KOPT-K1 (cell line): ENCODE data around the gene ST6GALNAC3.

Source experiments
- H3K27ac ChIP-seq: fragments of 200-600 bp; sonication (generic); 2 replicates; pipeline ENCODE4 v1.5.1; 2016; ENCODE audit warnings: antibody characterized with exemption, mild to moderate bottlenecking, low read depth, low read length; ENCODE audit not compliant: poor library complexity, severe bottlenecking
- H3K36me3 ChIP-seq: fragments of 200-600 bp; sonication (generic); 2 replicates; pipeline ENCODE4 v1.5.1; 2017; ENCODE audit warnings: antibody characterized with exemption, mild to moderate bottlenecking, low read length, moderate library complexity; ENCODE audit not compliant: insufficient read depth
- H3K9me3 ChIP-seq: fragments of 200-600 bp; sonication (generic); 2 replicates; pipeline ENCODE4 v1.5.1; 2017; ENCODE audit warnings: antibody characterized with exemption, low read length, mild to moderate bottlenecking; ENCODE audit not compliant: insufficient read depth, poor library complexity, severe bottlenecking

ST6GALNAC3 gene

DNA sequence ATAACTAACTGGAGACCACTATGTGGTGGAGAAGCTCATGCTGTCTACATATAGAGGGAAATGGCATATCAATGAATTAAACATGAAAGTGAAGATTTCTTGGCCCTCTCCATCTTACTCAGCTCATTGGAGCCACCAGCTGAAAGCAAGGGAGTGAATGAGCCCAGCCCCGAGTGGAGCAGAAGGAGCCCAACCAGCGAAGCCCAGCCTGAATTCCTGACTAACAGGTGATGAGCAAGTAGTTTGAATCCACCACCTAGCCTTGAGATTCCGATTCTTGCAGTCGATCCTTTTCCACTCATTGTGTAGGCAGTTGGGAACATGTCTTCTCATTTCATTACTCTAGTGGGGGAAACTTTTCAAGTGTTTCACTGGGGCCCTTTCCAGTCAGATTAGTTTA, 18.6 kb upstream of the ST6GALNAC3 start:
- no peaks in the 10 kb centered on the region for H3K36me3 ChIP-seq
- H3K9me3 ChIP-seq = no peaks in the 10 kb centered on the region
- H3K27ac ChIP-seq = no peak overlapping the region

DNA sequence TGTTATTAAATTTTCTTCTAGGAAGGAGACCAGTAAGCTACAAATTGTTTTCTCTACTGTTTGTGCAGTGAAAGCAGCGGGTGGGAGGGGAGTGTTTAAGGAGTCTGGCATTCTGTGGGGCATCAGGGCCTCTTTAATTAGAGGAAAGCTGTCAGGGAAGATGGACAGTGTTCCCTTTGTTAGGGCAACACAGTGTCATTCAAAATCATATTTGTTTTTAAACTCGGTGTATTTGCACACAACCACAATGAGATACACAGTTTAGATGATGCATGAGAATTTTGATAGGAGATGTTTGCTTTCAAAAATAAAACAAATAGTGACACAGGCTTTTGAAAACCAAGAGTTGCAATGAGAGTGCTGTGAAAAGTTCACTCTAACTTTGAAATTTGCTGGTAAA, 15.1 kb upstream of the ST6GALNAC3 start:
- no peak overlapping the region for H3K27ac ChIP-seq
- no peaks in the 10 kb centered on the region for H3K36me3 ChIP-seq
- H3K9me3 ChIP-seq = no peaks in the 10 kb centered on the region

DNA sequence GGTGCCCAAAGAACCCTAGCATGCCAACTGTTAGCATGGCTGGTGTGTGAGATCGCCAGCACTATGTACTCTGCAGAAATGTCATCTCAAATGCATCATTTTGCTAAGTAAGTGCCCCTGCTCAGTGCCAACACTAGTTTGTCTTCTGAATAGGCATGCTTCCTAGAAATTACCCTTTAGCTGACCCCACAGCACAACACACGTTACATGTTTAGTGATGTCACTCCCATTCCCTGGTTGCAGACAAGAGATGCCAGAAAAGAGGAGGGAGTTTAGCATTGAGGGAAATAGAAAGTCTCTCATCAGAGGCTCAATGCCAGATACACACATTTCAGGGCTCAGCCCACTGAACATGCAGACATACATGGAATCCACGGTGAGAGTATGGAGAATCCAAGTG, 9.3 kb upstream of the ST6GALNAC3 start:
- Histone ChIP-seq H3K36me3 (no peaks in the 10 kb centered on the region), H3K27ac (no peak overlapping the region), H3K9me3 (no peaks in the 10 kb centered on the region)

DNA sequence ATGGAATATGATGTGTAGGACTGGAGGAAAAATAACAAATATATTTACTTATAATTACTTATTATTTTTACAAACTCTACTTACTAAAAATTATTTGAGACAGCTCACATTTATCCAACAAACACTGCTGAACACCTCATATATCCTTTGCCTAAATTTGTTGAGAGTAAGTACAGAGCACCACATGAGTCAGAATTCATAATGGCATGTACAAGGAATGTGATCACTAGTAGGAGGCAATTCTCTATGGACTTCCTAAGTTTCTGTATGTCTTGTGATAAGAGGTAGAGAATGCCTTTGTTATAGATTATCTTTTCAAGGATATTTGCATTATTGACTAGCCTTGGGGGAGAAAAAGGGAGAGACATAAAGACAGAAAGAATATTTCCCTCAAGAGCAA, 8.2 kb upstream of the ST6GALNAC3 start:
- Histone ChIP-seq H3K36me3 (no peaks in the 10 kb centered on the region), H3K9me3 (no peaks in the 10 kb centered on the region), H3K27ac (no peak overlapping the region)

DNA sequence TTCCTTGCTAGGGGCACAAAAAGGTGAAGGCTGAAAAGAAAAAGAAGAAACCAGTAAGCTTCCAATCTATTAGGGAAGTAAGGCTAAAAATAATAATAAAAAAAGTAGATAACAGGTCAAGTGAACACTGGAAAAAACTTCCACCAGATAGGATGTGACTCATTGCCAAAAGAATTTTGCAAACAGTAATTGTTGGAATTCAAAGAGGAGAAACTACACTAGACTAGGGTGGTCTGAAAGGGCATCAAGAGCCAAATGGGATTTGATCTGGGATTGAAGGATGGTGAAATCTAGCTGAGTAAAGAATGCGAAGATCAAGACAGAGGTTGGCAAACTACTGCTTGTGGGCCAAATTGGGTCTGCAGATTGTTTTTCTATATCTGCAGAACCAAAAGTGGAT, 6.0 kb upstream of the ST6GALNAC3 start:
- no peak overlapping the region for H3K27ac ChIP-seq
- H3K9me3 ChIP-seq = no peaks in the 10 kb centered on the region
- H3K36me3 ChIP-seq = no peaks in the 10 kb centered on the region

DNA sequence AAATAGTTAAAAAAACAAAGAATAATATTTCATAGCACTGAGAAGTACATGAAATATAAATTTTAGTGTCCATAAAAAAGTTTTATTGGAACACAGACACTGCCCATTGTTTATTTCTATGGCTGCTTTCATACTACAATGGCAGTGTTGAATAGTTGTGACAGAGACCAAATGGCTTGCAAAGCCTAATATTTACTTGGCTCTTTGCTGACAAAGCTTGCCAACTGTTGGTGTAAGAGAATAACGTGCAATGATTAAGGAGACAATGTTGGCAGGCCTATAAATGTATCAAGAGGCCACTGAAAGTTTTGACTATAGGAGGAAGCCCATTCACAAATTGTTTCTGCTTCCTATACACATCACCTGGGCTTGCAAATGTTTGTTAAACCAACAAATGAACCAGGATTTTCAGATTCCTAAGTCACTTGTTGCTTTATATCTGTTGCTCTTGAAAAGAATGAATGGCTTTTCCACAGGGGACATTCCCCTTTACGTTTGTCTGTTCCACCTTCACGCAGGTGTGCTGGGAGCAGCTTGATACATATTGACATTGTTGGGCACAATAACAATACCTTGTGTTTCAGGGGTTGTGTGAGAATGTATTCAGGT, 5.5 kb upstream of the ST6GALNAC3 start:
- no peak overlapping the region for H3K27ac ChIP-seq
- H3K36me3 ChIP-seq = no peaks in the 10 kb centered on the region
- H3K9me3 ChIP-seq = no peaks in the 10 kb centered on the region

DNA sequence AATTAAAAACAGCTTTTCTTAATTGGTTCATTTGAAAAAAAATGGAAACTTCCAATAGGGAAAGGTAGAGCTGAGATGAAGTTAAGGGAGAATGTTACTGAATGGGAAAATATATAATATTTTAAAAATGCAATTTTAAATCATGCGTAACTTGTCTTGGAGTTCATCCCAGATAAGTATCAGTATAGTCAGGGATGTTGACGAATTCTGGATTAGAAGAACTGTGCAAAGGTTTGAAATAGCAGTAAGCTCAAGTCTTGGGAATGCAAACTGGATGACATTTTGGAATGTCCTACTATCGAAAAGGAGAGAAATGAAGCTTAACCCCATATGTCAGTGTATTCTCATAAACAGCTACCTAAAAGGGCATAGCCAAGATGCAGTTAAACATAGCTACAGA, 4.0 kb upstream of the ST6GALNAC3 start:
- no peaks in the 10 kb centered on the region for H3K36me3 ChIP-seq
- H3K27ac ChIP-seq = no peak overlapping the region
- peaks cover 7% of the 10 kb centered on the region for H3K9me3 ChIP-seq

DNA sequence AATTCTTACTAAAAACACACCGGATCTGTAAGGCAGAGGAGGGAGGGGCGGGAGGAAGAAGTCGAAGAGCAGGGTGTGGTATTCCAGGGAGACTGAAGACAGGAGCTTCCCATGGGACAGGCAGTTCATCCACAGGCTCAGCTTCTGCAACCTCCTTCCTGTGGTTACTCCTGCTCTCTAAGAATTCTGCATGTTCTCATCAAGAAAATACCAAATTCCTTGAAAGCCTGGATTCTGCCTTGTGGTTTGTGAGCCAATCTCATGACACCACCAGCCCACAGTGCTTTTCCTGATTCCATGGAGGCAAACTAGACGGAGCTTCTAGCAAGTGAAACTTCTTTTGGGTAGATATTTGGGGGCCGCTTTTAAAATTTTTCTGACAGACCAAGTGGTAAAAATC, 1.1 kb upstream of the ST6GALNAC3 start:
- Histone ChIP-seq H3K9me3 (peaks cover 7% of the 10 kb centered on the region), H3K36me3 (no peaks in the 10 kb centered on the region), H3K27ac (no peak overlapping the region)

DNA sequence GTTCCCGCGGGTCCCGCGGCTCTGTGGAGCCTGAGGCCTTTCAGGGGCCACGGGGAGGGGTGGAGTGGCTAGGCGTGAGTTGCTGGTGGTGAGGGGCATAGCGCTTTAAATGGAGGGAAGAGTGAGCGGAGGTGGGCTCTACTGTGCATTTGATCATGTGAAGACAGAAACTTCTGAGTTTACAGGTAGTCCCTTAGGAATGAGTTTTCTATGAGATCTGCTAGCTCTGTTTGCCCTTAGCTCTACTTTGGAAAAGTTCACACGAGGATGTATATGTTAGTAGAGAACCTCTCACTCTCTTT, 593 bp downstream of the ST6GALNAC3 start:
- H3K36me3 ChIP-seq = no peaks in the 10 kb centered on the region
- no peak overlapping the region for H3K27ac ChIP-seq
- H3K9me3 ChIP-seq = peaks cover 7% of the 10 kb centered on the region

DNA sequence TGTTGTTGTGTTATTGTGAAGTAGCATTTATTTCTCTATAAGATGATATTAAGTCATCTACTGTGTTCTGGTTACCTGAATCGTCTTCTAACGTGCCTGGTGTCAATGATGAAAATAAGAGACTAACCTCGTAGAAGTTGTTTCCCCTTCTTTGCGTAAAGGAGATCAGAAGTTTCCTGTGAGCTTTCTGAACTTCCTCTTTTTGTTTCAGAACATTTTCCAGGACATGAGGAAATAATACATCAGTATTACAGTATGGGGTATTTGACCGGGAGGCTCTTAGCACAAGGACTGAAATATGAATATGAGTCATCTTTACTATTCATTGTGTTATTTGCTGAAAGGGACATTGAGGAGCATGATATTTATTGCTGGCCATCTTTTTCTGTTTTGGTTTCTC, 1.3 kb downstream of the ST6GALNAC3 start:
- H3K9me3 ChIP-seq = peaks cover 7% of the 10 kb centered on the region
- no peak overlapping the region for H3K27ac ChIP-seq
- no peaks in the 10 kb centered on the region for H3K36me3 ChIP-seq

DNA sequence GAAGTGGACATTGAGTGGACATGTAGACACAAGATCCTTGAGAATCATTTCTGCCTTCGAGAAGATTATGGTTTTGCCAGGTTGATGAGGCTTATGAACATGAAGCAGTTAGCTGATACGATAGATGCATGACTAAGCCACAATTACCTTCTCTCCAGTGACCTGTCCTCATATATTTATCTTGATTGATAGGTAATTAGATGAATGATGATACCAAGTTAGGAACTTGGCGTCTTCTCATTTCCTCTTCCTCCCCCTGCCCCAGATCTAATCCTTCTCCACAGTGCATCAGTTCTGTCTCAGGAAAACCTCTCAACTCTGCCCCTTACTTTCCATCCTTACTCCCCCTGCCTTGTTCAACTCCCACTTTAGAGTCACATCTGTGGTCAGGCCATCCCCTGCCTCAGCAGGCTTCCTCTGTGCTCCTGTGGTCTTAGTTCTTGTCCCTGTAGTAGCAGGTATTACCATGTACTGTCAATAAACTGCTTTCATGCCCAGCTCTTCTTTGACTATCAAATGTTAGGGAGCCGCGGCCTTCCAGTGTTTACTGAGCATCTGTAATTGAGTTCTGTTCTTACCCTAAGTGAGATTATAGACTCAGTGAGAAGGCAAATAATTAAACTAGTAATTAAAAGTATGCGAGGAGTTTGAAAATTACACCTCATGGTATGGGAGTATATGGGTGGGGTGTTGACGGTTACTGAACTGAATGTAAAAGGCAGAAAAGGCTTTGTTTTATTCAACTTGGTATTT, 5.1 kb downstream of the ST6GALNAC3 start:
- no peak overlapping the region for H3K27ac ChIP-seq
- H3K36me3 ChIP-seq = no peaks in the 10 kb centered on the region
- peaks cover 6% of the 10 kb centered on the region for H3K9me3 ChIP-seq

DNA sequence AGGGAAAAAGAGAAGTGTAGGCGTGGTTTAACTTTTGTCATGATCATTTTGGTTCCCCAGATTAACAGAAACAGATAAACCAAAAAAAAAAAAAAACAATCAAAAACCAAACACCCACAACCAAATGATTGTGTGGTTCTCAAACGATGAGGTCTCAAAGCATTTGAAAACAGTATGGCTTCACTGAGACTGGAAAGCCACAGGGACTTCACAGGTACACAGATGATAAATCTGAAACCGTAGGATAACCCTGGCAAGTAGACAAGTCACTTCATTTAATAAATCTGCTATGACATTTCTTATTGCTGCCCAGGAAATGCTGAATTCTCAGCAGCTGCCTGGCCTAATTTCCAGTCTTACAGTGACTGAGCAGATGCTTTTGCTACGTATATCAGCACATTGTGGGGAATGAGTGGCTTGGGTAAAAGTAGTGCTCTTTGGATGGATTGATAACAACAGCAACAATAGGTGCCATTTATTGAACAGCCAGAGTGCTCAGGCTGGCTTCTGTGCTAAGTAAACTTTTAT, 6.1 kb downstream of the ST6GALNAC3 start:
- H3K27ac ChIP-seq = no peak overlapping the region
- H3K36me3 ChIP-seq = no peaks in the 10 kb centered on the region
- no peaks in the 10 kb centered on the region for H3K9me3 ChIP-seq

DNA sequence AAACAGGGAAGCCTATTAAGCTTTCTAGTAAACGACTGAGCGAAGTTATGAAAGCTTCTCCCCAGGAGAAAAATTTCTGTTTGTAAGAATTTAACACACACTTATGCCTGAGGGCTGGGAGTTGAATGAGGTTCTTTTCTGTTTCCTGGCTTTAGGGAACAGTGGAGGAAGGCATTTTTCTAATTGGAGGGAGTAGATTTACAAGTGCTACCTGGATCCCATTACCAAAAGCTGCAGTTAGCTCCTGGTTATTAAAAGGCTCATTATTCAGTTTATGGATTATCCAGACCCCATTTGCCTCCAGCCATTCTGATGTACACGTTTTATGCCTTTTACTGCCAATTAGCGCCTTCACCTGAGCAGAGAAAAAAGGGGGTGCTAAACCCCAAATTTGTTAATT, 7.5 kb downstream of the ST6GALNAC3 start:
- Histone ChIP-seq H3K9me3 (no peaks in the 10 kb centered on the region), H3K36me3 (no peaks in the 10 kb centered on the region), H3K27ac (no peak overlapping the region)

DNA sequence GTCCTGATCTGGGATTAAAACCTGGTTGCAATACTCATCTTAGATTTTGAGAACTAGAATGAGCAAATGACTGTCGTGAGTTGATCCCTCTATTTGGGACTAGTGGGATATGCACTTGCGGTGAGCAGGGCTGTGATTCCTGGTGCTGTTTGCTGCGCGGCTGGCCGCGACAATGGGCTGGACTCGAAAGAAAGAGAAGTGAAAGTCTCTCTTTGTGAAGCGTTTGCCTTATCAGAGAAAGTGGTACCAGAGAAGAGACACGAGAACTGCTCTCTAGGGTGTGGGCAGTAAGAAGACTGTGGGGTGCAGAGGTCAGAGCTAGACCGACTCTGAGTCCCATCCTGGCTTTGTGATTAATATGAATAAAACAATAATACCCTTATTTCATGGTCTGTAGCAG, 8.6 kb downstream of the ST6GALNAC3 start:
- Histone ChIP-seq H3K27ac (no peak overlapping the region), H3K36me3 (no peaks in the 10 kb centered on the region), H3K9me3 (no peaks in the 10 kb centered on the region)

DNA sequence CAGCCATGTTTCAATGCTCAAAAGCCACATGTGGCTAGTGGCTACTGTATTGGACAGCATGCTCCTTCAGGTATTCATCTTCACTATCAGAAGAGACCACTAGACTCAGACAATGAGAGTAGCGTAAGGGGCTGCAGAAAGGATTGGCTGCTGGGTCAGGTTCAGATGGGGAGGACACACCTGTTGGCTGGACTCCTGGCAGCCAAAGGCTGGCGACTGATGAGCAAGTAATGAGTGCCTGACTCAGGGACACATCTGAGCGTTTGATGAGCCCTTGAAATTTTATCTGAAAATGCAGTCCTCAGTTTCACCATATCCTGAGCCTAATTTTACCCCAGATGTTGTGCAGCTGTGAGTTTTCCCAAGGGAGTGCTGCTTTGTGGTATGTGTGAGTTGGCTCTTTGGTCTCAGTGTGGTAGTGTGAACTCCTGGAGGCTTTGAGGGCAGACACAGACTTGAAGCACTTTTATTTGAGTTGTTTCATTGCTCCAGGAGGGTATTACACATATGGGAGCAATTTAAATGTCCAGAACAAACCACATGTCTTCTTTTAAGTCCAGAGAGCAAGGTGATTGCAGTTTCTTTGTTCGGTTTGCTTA, 9.6 kb downstream of the ST6GALNAC3 start:
- Histone ChIP-seq H3K27ac (no peak overlapping the region), H3K36me3 (no peaks in the 10 kb centered on the region), H3K9me3 (no peaks in the 10 kb centered on the region)

DNA sequence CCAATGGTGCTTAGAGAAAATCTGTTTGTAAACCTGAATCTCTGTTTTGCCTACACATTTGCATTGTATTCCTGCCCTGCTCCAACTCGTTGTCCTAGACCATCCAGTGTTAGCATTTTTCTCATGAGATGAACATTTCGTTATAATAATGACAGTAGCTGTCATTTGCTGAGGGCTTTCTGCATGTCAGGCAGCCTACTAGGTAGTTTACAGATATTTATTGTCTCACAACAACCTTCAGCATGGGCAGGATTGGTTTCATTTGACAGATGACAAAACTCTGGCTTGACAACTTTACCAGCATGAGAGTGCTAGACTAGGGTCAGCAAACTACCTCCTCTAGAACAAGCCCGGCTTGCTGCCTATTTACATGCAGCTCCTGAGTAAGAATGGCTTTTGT, 10.1 kb downstream of the ST6GALNAC3 start:
- no peaks in the 10 kb centered on the region for H3K36me3 ChIP-seq
- no peak overlapping the region for H3K27ac ChIP-seq
- no peaks in the 10 kb centered on the region for H3K9me3 ChIP-seq
